Osteoblast (primary cell): Measurements from ENCODE around the gene MYO1G. TPM values are rescaled to one million over a fixed set of nuclear protein-coding genes. Genes with fewer than 3 reads are reported as not detected.

Experiments used
- DNase-seq: peaks from one replicate; pipeline ENCODE4 v3.0.0; 2011; ENCODE audit warnings: low spot score, mixed read lengths; ENCODE audit not compliant: insufficient read length; ENCODE audit errors: missing footprints
- H2AFZ ChIP-seq: 2 replicates; pipeline ENCODE4 v1.6.0; 2011; ENCODE audit warnings: mild to moderate bottlenecking, low read length
- H3K27ac ChIP-seq: 2 replicates; pipeline ENCODE4 v1.5.1; 2011; ENCODE audit warnings: mild to moderate bottlenecking, low read depth, low read length, moderate library complexity
- H3K27me3 ChIP-seq: 2 replicates; pipeline ENCODE4 v1.6.0; 2012; ENCODE audit warnings: mild to moderate bottlenecking, control low read depth, inconsistent platforms, low read length, moderate library complexity; ENCODE audit not compliant: insufficient read depth
- H3K36me3 ChIP-seq: 2 replicates; pipeline ENCODE4 v1.5.1; 2011; ENCODE audit warnings: mild to moderate bottlenecking, low read length, control low read depth, moderate library complexity; ENCODE audit not compliant: insufficient read depth
- H3K4me1 ChIP-seq: 2 replicates; pipeline ENCODE4 v1.5.1; 2011; ENCODE audit warnings: mild to moderate bottlenecking, low read length, control low read depth, moderate library complexity; ENCODE audit not compliant: insufficient read depth
- H3K4me2 ChIP-seq: 2 replicates; pipeline ENCODE4 v1.6.0; 2011; ENCODE audit warnings: mild to moderate bottlenecking, low read length; ENCODE audit not compliant: insufficient read depth
- H3K4me3 ChIP-seq: fragments of 200-600 bp; sonication (generic); 3 replicates; pipeline ENCODE4 v1.5.1; 2012; ENCODE audit warnings: mild to moderate bottlenecking, low read length, inconsistent platforms; ENCODE audit not compliant: insufficient read depth
- H3K79me2 ChIP-seq: 2 replicates; pipeline ENCODE4 v1.6.0; 2012; ENCODE audit warnings: mild to moderate bottlenecking, low read length, control low read depth, inconsistent platforms; ENCODE audit not compliant: insufficient read depth
- H3K9me3 ChIP-seq: 2 replicates; pipeline ENCODE4 v1.5.1; 2011; ENCODE audit warnings: low read depth, low read length, control low read depth
- H4K20me1 ChIP-seq: 2 replicates; pipeline ENCODE4 v1.6.0; 2012; ENCODE audit warnings: mild to moderate bottlenecking, low read length, control low read depth; ENCODE audit not compliant: insufficient read depth
- total RNA-seq: library from RNA; depleted of rRNA; stranded (reverse); fragments of >200 nt; gene quantifications from 2 replicates; pipeline ENCODE4 v1.2.3, GENCODE V29; 2012
- TF ChIP-seq, protein P1 (sequence below): IDR thresholded peaks from 2 replicates; pipeline ENCODE4 v1.5.1; 2011; ENCODE audit warnings: mild to moderate bottlenecking, low read depth, low read length, moderate library complexity; ENCODE audit errors: extremely low read depth

The MYO1G gene
- total RNA-seq, 1 donor, result 0.36 TPM

GRCh38 chr7:44988701-44989100 lies 9.9 kb upstream of the MYO1G start:
- H3K9me3 ChIP-seq, result no peaks in the 10 kb centered on the region
- no peaks in the 10 kb centered on the region for H3K27me3 ChIP-seq
- H3K79me2 ChIP-seq, result peaks cover 27% of the 10 kb centered on the region
- no peak overlapping the region for H3K4me2 ChIP-seq
- peaks cover 16% of the 10 kb centered on the region for H4K20me1 ChIP-seq
- TF ChIP-seq, protein P1, sequence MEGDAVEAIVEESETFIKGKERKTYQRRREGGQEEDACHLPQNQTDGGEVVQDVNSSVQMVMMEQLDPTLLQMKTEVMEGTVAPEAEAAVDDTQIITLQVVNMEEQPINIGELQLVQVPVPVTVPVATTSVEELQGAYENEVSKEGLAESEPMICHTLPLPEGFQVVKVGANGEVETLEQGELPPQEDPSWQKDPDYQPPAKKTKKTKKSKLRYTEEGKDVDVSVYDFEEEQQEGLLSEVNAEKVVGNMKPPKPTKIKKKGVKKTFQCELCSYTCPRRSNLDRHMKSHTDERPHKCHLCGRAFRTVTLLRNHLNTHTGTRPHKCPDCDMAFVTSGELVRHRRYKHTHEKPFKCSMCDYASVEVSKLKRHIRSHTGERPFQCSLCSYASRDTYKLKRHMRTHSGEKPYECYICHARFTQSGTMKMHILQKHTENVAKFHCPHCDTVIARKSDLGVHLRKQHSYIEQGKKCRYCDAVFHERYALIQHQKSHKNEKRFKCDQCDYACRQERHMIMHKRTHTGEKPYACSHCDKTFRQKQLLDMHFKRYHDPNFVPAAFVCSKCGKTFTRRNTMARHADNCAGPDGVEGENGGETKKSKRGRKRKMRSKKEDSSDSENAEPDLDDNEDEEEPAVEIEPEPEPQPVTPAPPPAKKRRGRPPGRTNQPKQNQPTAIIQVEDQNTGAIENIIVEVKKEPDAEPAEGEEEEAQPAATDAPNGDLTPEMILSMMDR, result no peak
- peaks cover 21% of the 10 kb centered on the region for H3K36me3 ChIP-seq
- no peak for DNase-seq
- H3K4me3 ChIP-seq, result no peak overlapping the region
- H2AFZ ChIP-seq, result no peak overlapping the region
- peaks cover 34% of the 10 kb centered on the region for H3K4me1 ChIP-seq
- H3K27ac ChIP-seq, result peak overlapping the region; percentile 22

GRCh38 chr7:44987996-44988395 lies 9.2 kb upstream of the MYO1G start:
- no peak overlapping the region for H3K4me2 ChIP-seq
- no peak overlapping the region for H3K27ac ChIP-seq
- peaks cover 16% of the 10 kb centered on the region for H4K20me1 ChIP-seq
- H3K4me3 ChIP-seq, result no peak overlapping the region
- peaks cover 28% of the 10 kb centered on the region for H3K36me3 ChIP-seq
- H3K4me1 ChIP-seq, result peaks cover 34% of the 10 kb centered on the region
- no peaks in the 10 kb centered on the region for H3K27me3 ChIP-seq
- peaks cover 27% of the 10 kb centered on the region for H3K79me2 ChIP-seq
- H3K9me3 ChIP-seq, result no peaks in the 10 kb centered on the region
- no peak for DNase-seq
- no peak overlapping the region for H2AFZ ChIP-seq
- TF ChIP-seq, protein P1, result no peak

- TF ChIP-seq, protein P1, result no peak
- Histone ChIP-seq H3K27ac (no peak overlapping the region), H3K36me3 (peaks cover 34% of the 10 kb centered on the region), H3K79me2 (peaks cover 27% of the 10 kb centered on the region), H2AFZ (no peak overlapping the region), H3K27me3 (no peaks in the 10 kb centered on the region), H3K4me3 (no peak overlapping the region), H3K4me2 (no peak overlapping the region), H3K9me3 (no peaks in the 10 kb centered on the region), H4K20me1 (peaks cover 16% of the 10 kb centered on the region), H3K4me1 (peaks cover 34% of the 10 kb centered on the region)
- no peak for DNase-seq
Measured at GRCh38 chr7:44987457-44987856, 8.6 kb upstream of the MYO1G start.

- peaks cover 34% of the 10 kb centered on the region for H3K4me1 ChIP-seq
- no peaks in the 10 kb centered on the region for H3K9me3 ChIP-seq
- peak overlapping the region; percentile 98 for H3K27ac ChIP-seq
- TF ChIP-seq, protein P1, result no peak
- H3K79me2 ChIP-seq, result peaks cover 27% of the 10 kb centered on the region
- DNase-seq, result peak; percentile 97
- H4K20me1 ChIP-seq, result peaks cover 16% of the 10 kb centered on the region
- H3K27me3 ChIP-seq, result no peaks in the 10 kb centered on the region
- peaks cover 41% of the 10 kb centered on the region for H3K36me3 ChIP-seq
- peak overlapping the region; percentile 91 for H3K4me2 ChIP-seq
- peak overlapping the region; percentile 83 for H3K4me3 ChIP-seq
- peak overlapping the region; percentile 97 for H2AFZ ChIP-seq
Measured at GRCh38 chr7:44986218-44987053, 7.6 kb upstream of the MYO1G start.
